Cortex of kidney (tissue), 1 donor: Measurements from ENCODE around the gene GHDC.
"Not testable (repeated sequence)": the region's sequence is repeated elsewhere in the genome, so short reads cannot be mapped to it uniquely, and the experiment has no call there.

ENCODE experiments used
- DNase-seq: peaks from one replicate; lab custom pipeline; 2025; lab: John Stamatoyannopoulos, UW

GHDC gene

GRCh38 chr17:42193969-42194899 is at the start of gene GHDC:
GHDC (minus strand) TSS chr17:42194494; CDS start chr17:42193581, 913 bp downstream.
- DNase-seq: no peak

GRCh38 chr17:42243493-42243982 is 49.2 kb upstream of the GHDC start:
- DNase-seq: no peak

DNA sequence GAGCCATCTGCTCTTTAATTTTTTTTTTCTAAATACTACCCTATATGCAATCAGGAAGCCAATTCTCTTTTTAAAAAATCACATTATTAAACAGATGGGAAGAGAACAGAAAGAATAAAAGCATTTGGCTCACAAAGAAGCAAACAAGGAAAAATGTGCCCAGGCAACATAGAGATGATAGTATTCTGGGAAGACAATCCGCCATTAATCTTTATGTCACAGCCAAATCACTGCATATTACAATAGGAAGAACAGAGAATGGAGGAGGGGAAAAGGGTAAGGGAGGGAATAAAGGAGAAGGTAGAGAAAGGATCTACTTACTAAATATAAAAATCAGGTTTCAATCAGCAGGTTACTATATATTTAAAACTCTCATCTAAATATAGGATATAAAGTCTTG is 47.6 kb upstream of the GHDC start:
- no peak for DNase-seq

DNA sequence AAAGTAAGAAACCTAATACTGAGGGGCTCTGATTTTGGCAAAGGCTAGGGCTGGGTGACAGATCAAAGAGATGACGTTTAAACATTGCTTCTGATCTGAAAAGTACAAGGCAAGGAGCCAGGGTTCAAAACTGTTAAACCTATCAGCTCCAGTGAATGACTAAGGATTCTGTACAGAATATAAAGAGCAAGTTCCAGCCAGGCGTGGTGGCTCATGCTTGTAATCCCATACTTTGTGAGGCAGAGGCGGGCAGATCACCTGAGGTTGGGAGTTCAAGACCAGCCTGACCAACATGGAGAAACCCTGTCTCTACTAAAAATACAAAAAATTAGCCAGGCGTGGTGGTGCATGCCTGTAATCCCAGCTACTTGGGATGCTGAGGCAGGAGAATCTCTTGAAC is 46.6 kb upstream of the GHDC start:
- DNase-seq: not testable (repeated sequence)

GRCh38 chr17:42240201-42240600 is 45.9 kb upstream of the GHDC start:
- DNase-seq: no peak

DNA sequence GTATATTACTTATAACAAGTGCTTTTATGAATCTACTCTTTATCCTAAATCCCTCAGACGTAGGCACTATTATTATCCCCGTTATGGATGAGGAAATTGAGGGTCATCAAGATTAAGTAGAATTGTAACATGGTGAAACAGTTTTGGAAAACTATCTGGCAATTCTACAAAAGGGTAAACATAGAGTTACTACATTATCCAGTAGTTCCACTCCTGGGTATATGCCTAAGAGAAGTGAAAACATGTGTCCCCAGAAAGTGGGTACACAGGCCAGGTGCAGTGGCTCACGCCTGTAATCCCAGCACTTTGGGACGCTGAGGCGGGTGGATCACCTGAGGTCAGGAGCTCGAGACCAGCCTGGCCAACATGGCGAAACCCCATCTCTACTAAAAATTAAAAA is 45.3 kb upstream of the GHDC start:
- not testable (repeated sequence) for DNase-seq

DNA sequence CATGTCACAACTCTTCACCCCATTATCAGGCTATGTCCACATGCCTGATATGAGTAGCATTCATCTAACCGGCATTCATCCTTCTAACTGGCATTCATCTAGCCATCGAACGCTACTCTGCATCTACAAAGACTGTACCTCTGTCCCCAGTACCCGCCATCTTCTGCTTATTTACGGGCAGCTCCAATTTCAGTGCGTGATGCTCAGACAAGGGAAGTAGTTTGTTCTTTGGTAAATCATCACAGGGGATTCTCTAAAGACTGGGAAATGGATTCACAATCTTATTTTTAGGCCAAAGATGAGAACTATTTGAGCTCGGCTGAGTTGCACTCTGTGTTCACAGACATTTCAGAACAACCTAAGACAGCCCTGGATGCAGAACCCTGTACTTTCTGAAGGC is 42.5 kb upstream of the GHDC start:
- DNase-seq: no peak

GRCh38 chr17:42233994-42234393 is 39.7 kb upstream of the GHDC start:
- DNase-seq: no peak

GRCh38 chr17:42233156-42233555 is 38.9 kb upstream of the GHDC start:
- no peak for DNase-seq

- DNase-seq: no peak
Observed at GRCh38 chr17:42230225-42230624, 35.9 kb upstream of the GHDC start.

DNA sequence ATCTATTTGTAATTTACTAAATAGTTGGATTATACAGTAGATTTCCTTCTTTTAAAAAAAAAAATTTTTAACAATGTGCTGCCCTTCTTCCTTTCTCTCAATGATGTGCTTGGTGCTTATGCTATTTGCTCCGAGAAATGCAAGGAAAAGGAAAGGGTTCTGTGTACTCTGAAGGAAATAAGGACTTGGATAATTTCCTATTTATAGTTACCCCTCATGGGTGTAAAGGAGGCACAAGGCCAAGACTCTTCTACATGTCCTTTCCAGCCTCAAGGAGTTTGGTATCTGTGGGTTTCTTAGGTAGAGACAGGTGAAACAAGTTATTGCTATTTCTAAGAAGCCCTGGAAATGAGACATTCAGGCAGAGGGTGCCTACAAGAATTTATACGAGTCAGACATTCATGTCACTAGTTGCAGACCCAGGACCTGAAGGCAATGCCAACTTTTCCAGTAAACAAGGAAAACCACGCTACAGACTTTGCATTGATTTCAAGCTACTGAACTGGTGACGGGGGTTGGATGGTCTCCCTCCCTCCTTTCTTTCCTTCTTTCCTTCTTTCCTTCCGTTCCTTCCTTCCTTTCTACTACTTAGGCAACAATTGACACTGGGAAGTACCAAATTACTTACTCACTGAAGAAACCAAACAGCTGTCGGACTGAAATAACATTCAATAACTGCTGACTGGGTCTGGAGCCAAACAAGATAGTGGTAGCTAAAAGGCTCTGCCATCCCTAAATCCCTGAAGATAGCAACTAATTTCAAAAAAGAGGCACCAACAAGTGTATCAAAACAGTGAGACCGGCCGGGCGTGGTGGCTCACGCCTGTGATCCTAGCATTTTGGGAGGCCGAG is 33.8 kb upstream of the GHDC start:
- no peak for DNase-seq

- DNase-seq: no peak
Observed at GRCh38 chr17:42225646-42226045, 31.4 kb upstream of the GHDC start.

DNA sequence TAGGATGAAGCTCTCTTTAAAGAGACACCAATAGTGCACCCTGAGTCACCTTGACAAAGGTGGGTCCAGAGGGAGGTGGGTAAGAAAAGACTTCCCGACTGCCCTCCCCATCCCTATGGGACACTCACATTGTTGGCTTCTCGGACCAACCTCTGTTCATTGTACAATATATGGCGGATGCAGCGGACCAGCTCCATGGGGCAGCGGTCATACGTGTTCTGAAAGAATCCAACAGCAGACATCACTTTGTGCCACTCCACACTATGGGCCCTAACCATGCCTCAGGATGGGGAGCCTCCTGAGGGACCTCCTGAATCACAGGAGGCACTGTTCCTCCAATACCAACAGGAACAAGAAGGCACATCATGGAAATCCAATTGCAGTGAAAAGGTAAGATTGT is 30.4 kb upstream of the GHDC start:
- no peak for DNase-seq

DNA sequence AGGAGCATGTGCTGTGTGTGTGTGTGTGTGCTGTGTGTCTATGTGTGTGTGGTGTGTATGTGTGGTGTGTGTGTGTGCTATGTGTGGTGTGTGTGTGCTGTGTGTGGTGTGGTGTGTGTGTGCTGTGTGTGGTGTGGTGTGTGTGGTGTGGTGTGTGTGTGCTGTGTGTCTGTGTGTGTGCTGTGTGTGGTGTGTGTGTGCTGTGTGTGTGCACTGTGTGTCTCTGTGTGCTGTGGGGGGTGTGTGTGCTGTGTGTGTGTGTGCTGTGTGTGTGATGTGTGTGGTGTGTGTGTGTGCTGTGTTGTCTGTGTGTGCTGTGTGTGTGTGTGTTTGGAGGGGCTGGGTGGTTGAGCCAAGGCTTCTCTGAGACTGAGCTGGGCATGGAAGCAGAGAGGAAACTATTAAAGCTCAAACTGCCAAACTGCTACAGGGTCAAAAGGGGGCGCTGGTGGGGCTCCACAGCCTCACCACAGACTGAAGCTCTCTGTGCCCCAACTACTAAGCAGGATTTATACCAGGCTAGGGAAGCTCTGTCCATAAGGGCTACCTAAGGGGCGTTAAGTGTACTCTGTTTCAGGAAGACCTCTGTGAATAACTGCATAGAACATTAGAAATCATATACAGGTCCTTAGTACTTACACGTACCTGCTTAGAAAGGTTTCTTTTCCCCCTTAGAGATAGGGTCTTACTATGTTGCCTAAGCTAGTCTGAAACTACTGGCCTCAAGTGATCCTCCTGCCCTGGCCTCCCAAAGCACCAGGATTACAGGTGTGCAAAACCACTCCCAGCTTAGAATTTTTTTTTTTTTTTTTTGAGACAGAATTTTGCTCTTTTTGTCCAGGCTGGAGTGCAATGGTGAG is 27.8 kb upstream of the GHDC start:
- no peak for DNase-seq

DNA sequence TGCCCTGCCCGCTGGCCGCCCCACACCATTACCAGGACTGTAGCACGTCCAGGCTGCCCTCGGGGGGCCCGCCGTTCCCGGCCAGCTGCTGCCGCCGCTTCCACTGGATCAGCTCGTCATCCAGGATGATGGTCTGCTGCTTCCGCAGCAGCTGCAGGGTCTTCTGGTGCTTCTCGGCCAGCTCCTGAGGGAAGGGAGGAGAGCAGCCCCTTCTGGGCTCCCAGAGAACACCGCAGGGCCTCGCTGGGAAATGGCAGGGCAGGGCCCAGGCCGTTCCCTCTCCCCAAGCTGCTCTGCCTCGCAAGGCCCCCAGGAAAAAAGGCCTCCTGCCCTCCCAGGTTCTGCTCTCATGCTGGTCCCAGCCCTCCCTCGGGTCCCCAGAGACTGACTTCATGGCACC is 25.0 kb upstream of the GHDC start:
- DNase-seq: not testable (repeated sequence)

GRCh38 chr17:42214156-42214555 is 19.9 kb upstream of the GHDC start:
- DNase-seq: no peak

DNA sequence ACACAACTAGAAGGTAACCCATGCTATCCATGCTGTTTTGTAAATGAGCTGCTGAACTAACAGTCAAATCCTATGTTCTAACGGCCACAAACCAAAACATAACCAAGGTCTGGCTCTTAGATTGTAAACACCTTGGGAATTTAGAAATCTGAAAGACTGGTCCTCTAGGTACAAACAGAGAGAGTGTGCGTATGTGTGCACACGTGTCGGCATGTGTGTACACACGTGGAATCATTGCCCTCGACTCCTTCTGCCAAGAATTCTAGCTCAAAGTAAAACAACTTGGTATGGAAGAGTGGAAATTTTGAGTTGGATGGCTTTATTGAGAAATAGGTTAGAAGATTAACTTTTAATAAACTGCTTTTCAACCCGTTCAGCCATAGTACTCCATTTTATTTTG is 18.1 kb upstream of the GHDC start:
- no peak for DNase-seq

- not testable (repeated sequence) for DNase-seq
Observed at GRCh38 chr17:42211921-42212341, 17.6 kb upstream of the GHDC start.

DNA sequence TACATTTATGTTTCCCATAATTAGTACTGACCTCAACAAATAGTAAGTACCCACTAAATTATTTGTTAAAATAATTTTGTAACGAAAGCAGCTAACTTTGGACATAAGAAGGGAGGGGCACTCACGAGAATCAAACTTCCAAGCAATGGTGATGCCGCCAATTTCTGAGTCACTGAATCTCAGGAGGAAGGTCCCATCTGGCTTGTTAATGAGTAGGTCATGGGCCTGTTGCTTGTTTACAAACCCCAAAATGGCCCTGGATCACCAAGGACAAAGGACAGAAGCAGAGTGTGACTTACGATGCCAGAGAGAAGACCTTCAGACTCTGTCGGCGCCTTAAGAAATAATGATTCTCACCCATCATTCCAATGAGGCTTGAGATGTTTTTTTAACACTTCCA is 15.8 kb upstream of the GHDC start:
- no peak for DNase-seq

DNA sequence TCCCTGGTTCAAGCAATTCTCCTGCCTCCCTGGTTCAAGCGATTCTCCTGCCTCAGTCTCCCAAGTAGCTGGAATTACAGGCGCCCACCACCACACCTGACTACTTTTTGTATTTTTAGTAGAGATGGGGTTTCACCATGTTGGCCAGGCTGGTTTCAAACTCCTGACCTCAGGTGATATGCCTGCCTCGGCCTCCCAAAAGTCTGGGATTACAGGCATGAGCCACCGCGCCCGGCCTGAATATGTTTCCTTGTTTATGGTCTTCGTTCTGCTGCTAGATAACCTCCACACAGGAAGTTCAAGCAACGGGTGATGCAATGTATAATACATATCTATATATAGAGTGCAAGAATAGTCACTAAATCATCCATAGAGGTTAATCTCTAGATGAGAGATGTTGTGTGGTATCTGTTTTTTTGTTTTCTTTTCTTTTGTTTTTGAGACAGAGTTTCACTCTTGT is 11.9 kb upstream of the GHDC start:
- DNase-seq: not testable (repeated sequence)

- DNase-seq: no peak
Observed at GRCh38 chr17:42203354-42203753, 9.1 kb upstream of the GHDC start.

DNA sequence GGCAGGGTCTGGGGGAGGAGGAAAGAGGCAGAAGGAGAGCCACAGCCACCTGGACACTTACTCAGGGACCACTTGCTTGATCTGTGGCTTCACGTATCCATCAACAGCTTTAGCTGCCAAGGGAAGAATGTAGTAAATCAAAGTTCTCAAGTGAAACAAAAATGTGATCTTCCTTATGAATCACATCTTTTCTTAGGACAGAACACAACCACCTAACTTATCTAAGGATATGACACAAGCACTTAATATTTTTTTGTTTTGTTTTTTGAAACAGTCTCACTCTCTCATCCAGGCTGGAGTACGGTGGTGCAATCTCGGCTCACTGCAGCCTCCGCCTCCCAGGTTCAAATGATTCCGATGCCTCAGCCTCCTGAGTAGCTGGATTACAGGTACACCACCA is 8.4 kb upstream of the GHDC start:
- DNase-seq: no peak
